PC-9 (cell line): ENCODE results near the gene PTCHD1. TPM values are rescaled to one million over a fixed set of nuclear protein-coding genes. Genes with fewer than 3 reads are reported as not detected.

Experiments
- BruUV-seq: library from RNA; stranded (reverse); fragments of 400-500 nt; replicated peaks from 2 replicates; lab custom pipeline; 2021; lab: Mats Ljungman, UMichigan
- CTCF ChIA-PET: fragments of 300-600 bp; sonication (Branson Sonifier 250); formaldehyde crosslinking; loops from one replicate; lab custom pipeline; 2022; ENCODE audit warnings: antibody characterized with exemption; lab: Charles Lee
- POLR2A ChIA-PET: fragments of 300-600 bp; sonication (Branson Sonifier 250); formaldehyde crosslinking; loops from one replicate; lab custom pipeline; 2022; ENCODE audit warnings: antibody characterized with exemption; ENCODE audit not compliant: unreplicated experiment; lab: Charles Lee
- DNase-seq, 2 experiments: peaks; one replicate each; pipeline versions ENCODE4 v3.0.0 to v3.0.0-alpha.2; 2015 to 2022; ENCODE audit warnings: mixed read lengths in 1 of 2
- H2AFZ ChIP-seq: fragments of 200-600 bp; sonication (generic); 2 replicates; pipeline ENCODE4 v1.8.1; 2017; ENCODE audit warnings: antibody characterized with exemption
- H3F3A ChIP-seq: fragments of 200-600 bp; sonication (generic); 2 replicates; pipeline ENCODE4 v1.8.1; 2017; ENCODE audit warnings: antibody characterized with exemption, mild to moderate bottlenecking, low read depth; ENCODE audit not compliant: insufficient read depth
- H3K27ac ChIP-seq: fragments of 200-600 bp; sonication (generic); 2 replicates; pipeline ENCODE4 v1.6.1; 2016; ENCODE audit warnings: mixed run types
- H3K27me3 ChIP-seq: fragments of 200-600 bp; sonication (generic); 2 replicates; pipeline ENCODE4 v1.6.1; 2016; ENCODE audit warnings: low read depth, mixed run types; ENCODE audit not compliant: insufficient read depth
- H3K36me3 ChIP-seq: fragments of 200-600 bp; sonication (generic); 2 replicates; pipeline ENCODE4 v1.6.1; 2016; ENCODE audit warnings: low read depth, mixed run types
- H3K4me1 ChIP-seq: fragments of 200-600 bp; sonication (generic); replicated peaks from 2 replicates; pipeline ENCODE4 v1.6.1; 2016; ENCODE audit warnings: mixed run types; ENCODE audit not compliant: insufficient read depth
- H3K4me2 ChIP-seq: fragments of 200-600 bp; sonication (generic); 2 replicates; pipeline ENCODE4 v1.6.1; 2017; ENCODE audit warnings: mixed run types
- H3K4me3 ChIP-seq: fragments of 200-600 bp; sonication (generic); 2 replicates; pipeline ENCODE4 v1.6.1; 2016; ENCODE audit warnings: mixed run types
- H3K79me2 ChIP-seq: fragments of 200-600 bp; sonication (generic); 2 replicates; pipeline ENCODE4 v1.6.1; 2017; ENCODE audit warnings: low read depth, mixed run types
- H3K9me2 ChIP-seq: fragments of 200-600 bp; sonication (generic); 2 replicates; pipeline ENCODE4 v1.8.1; 2017; ENCODE audit warnings: mild to moderate bottlenecking; ENCODE audit not compliant: insufficient read depth
- H3K9me3 ChIP-seq: fragments of 200-600 bp; sonication (generic); 2 replicates; pipeline ENCODE4 v1.8.1; 2016; ENCODE audit warnings: low read depth; ENCODE audit not compliant: insufficient read depth
- H4K20me1 ChIP-seq: fragments of 200-600 bp; sonication (generic); 2 replicates; pipeline ENCODE4 v1.8.1; 2017; ENCODE audit not compliant: insufficient read depth
- EZH2 ChIP-seq: fragments of 200-600 bp; sonication (generic); IDR thresholded peaks from 2 replicates; pipeline ENCODE4 v1.8.0; 2017; ENCODE audit warnings: antibody characterized with exemption, low read depth
- intact Hi-C: fragments of 100-400 bp; cut with micrococcal nuclease; formaldehyde crosslinking; loops from one replicate; pipeline ENCODE4 v1.10.0; 2022; ENCODE audit not compliant: unreplicated experiment
- total RNA-seq: library from RNA; stranded (reverse); gene quantifications from 2 replicates; pipeline ENCODE4 v1.2.3, GENCODE V29; 2021
- TF ChIP-seq, protein P1 (sequence below): fragments of 200-600 bp; sonication (generic); conservative IDR thresholded peaks from 2 replicates; pipeline ENCODE4 v1.6.1; 2017; ENCODE audit warnings: mixed run types, antibody characterized with exemption, mild to moderate bottlenecking, moderate library complexity

Gene PTCHD1
- total RNA-seq, 1 experiment from 2014 or later, result not detected

DNA sequence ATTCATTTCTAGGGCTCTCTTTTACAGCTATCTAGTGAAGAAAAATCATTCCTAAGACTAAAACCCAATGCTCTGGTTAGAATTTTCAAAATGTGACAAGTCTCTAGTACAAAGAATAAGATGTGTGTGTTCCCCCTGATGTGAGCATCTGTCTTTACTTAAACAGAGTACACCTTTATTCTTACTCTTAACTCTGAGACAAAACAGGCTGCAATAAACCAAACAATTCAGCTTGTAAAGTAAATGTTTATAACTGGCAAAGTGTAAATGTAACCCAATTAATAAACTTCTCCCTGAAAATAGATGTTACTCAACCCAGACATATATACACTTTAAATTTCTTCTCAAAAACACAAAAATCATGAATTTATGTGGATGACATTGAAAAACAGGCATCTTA is 51.6 kb downstream of the PTCHD1 start:
- Histone ChIP-seq H3K4me1 (no peaks in the 10 kb centered on the region), H3K79me2 (no peaks in the 10 kb centered on the region), H3K4me3 (no peak overlapping the region), H3K9me3 (no peaks in the 10 kb centered on the region), H3F3A (no peaks in the 10 kb centered on the region), H3K4me2 (no peak overlapping the region), H3K36me3 (no peaks in the 10 kb centered on the region), H3K27ac (no peak overlapping the region), H4K20me1 (no peaks in the 10 kb centered on the region), H3K27me3 (no peaks in the 10 kb centered on the region), H3K9me2 (no peaks in the 10 kb centered on the region), H2AFZ (no peak overlapping the region)
- ChIA-PET POLR2A (no interaction called here), CTCF (no interaction called here)
- intact Hi-C loops, result no loop called here
- no peak for DNase-seq
- no TSS peak for BruUV-seq
- TF ChIP-seq EZH2, result no peak
- TF ChIP-seq, protein P1, sequence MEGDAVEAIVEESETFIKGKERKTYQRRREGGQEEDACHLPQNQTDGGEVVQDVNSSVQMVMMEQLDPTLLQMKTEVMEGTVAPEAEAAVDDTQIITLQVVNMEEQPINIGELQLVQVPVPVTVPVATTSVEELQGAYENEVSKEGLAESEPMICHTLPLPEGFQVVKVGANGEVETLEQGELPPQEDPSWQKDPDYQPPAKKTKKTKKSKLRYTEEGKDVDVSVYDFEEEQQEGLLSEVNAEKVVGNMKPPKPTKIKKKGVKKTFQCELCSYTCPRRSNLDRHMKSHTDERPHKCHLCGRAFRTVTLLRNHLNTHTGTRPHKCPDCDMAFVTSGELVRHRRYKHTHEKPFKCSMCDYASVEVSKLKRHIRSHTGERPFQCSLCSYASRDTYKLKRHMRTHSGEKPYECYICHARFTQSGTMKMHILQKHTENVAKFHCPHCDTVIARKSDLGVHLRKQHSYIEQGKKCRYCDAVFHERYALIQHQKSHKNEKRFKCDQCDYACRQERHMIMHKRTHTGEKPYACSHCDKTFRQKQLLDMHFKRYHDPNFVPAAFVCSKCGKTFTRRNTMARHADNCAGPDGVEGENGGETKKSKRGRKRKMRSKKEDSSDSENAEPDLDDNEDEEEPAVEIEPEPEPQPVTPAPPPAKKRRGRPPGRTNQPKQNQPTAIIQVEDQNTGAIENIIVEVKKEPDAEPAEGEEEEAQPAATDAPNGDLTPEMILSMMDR, result no peak

- DNase-seq, result no peak
These were observed 52.1 kb downstream of the PTCHD1 start for GRCh38 chrX:23386726-23387125.

DNA sequence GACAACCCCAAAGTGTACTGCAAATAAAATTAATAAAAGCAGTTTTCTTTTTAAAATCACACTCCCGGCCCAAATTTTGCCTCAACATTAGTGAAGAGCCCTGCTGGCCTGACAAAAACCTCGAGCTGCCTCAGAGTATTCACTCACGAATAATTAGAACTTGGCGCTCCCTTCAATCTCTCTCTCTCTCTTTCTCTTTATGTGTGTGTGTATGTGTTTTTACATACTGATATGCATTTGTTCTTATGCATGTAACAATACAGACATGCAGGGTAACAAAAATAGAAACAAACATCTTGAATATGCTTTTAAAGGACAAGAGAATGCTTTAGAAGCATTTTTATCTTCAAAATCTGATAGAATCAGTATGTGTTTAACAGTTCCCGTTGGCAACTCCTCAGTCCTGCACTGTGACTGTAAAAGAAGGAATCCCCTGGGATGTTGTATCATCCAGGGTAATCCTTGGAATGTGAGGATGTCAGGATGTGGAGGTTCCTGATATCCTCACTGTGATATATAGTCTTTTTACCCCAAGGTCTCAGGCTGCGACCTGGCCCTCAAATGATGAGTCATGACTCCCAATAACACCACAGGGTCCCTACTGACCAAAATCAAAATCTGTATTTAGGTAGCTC is 53.0 kb downstream of the PTCHD1 start:
- Histone ChIP-seq H3K4me3 (no peak overlapping the region), H3K27me3 (no peaks in the 10 kb centered on the region), H3F3A (no peaks in the 10 kb centered on the region), H3K4me2 (no peak overlapping the region), H4K20me1 (no peaks in the 10 kb centered on the region), H3K36me3 (no peaks in the 10 kb centered on the region), H3K9me3 (no peaks in the 10 kb centered on the region), H3K79me2 (no peaks in the 10 kb centered on the region), H3K27ac (no peak overlapping the region), H3K9me2 (no peaks in the 10 kb centered on the region), H3K4me1 (no peaks in the 10 kb centered on the region), H2AFZ (no peak overlapping the region)
- BruUV-seq, result no TSS peak
- intact Hi-C loops, result no loop called here
- ChIA-PET CTCF (no interaction called here), POLR2A (no interaction called here)
- no peak for DNase-seq
- TF ChIP-seq, protein P1, result no peak

More at GRCh38 chrX:23386726-23387125, 52.1 kb downstream of the PTCHD1 start:
- no peaks in the 10 kb centered on the region for H3K9me2 ChIP-seq
- intact Hi-C loops, result no loop called here
- H4K20me1 ChIP-seq, result no peaks in the 10 kb centered on the region
- H3F3A ChIP-seq, result no peaks in the 10 kb centered on the region
- CTCF ChIA-PET, result no interaction called here
- no peak overlapping the region for H2AFZ ChIP-seq
- POLR2A ChIA-PET, result no interaction called here
- no peaks in the 10 kb centered on the region for H3K79me2 ChIP-seq
- BruUV-seq, result no TSS peak
- H3K4me2 ChIP-seq, result no peak overlapping the region
- no peaks in the 10 kb centered on the region for H3K4me1 ChIP-seq
- no peaks in the 10 kb centered on the region for H3K36me3 ChIP-seq
- no peaks in the 10 kb centered on the region for H3K27me3 ChIP-seq
- no peak overlapping the region for H3K27ac ChIP-seq
- H3K9me3 ChIP-seq, result no peaks in the 10 kb centered on the region
- no peak overlapping the region for H3K4me3 ChIP-seq
- TF ChIP-seq, protein P1, result no peak
- TF ChIP-seq EZH2, result no peak
